BLaER1 treated with 17β-estradiol and CSF1 and Interleukin-3, amounts not matched to agents 10 nM and 100 nM (cell line): ENCODE measurements around the gene ADAD1.

Experiments used
- H3K27ac ChIP-seq, 11 experiments: shearing (Covaris generic); formaldehyde crosslinking; 2 replicates each; pipeline ENCODE4 v1.8.1; 2022
- H3K27me3 ChIP-seq, 11 experiments: shearing (Covaris generic); formaldehyde crosslinking; 2 replicates each; pipeline ENCODE4 v1.8.1; 2022
- H3K36me3 ChIP-seq, 11 experiments: shearing (Covaris generic); formaldehyde crosslinking; 2 replicates each; pipeline ENCODE4 v1.8.1; 2022
- H3K4me1 ChIP-seq, 10 experiments: shearing (Covaris generic); formaldehyde crosslinking; 2 replicates each; pipeline ENCODE4 v1.8.1; 2022
- H3K4me2 ChIP-seq, 11 experiments: shearing (Covaris generic); formaldehyde crosslinking; 2 replicates each; pipeline ENCODE4 v1.8.1; 2022
- H3K4me3 ChIP-seq, 10 experiments: shearing (Covaris generic); formaldehyde crosslinking; 2 replicates each; pipeline ENCODE4 v1.8.1; 2022
- H3K9ac ChIP-seq, 11 experiments: shearing (Covaris generic); formaldehyde crosslinking; 2 replicates each; pipeline ENCODE4 v1.8.1; 2022
- H3K9me3 ChIP-seq, 11 experiments: shearing (Covaris generic); formaldehyde crosslinking; replicated peaks in 1 of 11; 2 replicates each; pipeline ENCODE4 v1.8.1; 2022
- H4K20me1 ChIP-seq, 11 experiments: shearing (Covaris generic); formaldehyde crosslinking; 2 replicates each; pipeline ENCODE4 v1.8.1; 2022
- Cebpa-rat ChIP-seq, 11 experiments: shearing (Covaris generic); IDR thresholded peaks; 2 replicates each; pipeline ENCODE4 v1.8.1; 2022

Gene ADAD1

DNA sequence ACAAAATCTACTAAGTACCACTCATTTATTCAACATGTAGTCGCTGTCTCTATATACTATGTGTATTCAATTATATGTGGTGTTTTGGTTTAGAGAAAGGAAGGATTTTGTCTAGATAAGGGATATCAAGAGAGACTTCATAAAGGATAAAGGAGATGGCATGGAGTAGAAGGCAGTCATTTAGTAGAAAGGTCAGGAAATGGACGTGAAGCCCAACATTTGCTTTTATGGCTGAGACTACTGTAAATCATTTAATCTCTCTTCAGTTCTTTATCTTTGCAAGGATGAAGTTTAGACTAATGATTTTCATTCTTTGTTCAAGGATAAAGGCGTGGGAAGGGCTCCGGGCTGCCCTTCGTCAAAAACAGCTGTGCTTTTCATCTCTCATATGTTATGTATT lies 52.5 kb downstream of the ADAD1 start:
- Histone ChIP-seq H3K27ac (no peak overlapping the region), H3K4me2 (no peak overlapping the region), H3K27me3 (no peaks in the 10 kb centered on the region), H3K36me3 (no peaks in the 10 kb centered on the region), H3K9me3 (no peaks in the 10 kb centered on the region), H3K4me1 (no peaks in the 10 kb centered on the region), H3K9ac (no peak overlapping the region), H4K20me1 (no peaks in the 10 kb centered on the region; a peak in 1 of 22 replicates), H3K4me3 (no peak overlapping the region)
- no peak for TF ChIP-seq Cebpa-rat (IDR thresholded peaks at IDR 0.05)

DNA sequence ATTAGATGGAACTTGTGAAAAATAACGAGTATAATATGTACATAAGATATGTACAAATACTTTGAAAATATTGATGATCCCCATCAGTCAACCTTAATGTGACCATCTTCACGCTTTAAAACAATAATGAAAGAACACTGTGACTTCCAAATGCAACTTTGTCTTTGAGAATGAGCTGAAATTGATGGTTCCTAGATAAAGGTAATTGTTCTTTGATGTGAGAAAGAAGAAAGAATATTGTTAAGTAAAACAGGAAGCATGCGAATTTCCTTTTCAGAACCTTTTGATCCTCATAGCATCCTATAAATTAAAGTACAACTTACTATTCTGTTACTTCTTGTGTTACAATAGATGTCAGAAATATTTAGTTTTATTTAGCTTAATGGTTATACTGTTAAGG lies 55.5 kb downstream of the ADAD1 start:
- H3K36me3 ChIP-seq = no peaks in the 10 kb centered on the region
- no peak overlapping the region for H3K9ac ChIP-seq
- no peaks in the 10 kb centered on the region for H3K4me1 ChIP-seq
- H3K27me3 ChIP-seq = no peaks in the 10 kb centered on the region
- H3K27ac ChIP-seq = no peak overlapping the region
- no peaks in the 10 kb centered on the region for H3K9me3 ChIP-seq
- no peak overlapping the region for H3K4me2 ChIP-seq
- H3K4me3 ChIP-seq = no peak overlapping the region
- H4K20me1 ChIP-seq = no peaks in the 10 kb centered on the region
- no peak for TF ChIP-seq Cebpa-rat (IDR thresholded peaks at IDR 0.05)

DNA sequence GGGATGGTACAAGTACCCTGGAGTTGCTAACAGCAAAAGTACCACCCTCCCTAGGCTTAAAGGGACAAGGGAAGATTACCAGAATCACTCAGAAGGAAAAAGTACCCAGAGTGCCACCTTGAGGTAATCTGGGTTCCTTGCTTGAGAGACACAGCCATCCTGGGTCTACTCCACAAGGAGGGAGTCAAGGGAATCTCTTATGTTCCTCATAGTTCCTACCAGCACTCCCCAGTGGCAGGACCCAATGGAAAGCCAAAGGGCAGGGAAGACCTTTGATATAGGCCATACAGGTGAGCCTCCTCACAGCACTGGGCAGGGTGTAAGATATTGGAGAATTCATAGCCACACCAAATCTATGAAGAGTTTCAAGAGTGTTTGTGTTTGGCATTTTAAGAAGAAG lies 72.0 kb downstream of the ADAD1 start:
- Histone ChIP-seq H3K27me3 (no peaks in the 10 kb centered on the region), H3K9ac (no peak overlapping the region), H3K4me2 (no peak overlapping the region), H3K9me3 (no peaks in the 10 kb centered on the region), H3K4me3 (no peak overlapping the region), H3K36me3 (no peaks in the 10 kb centered on the region), H3K27ac (no peak overlapping the region), H4K20me1 (no peaks in the 10 kb centered on the region), H3K4me1 (peaks cover 0 to 9% (median 6%) of the 10 kb centered on the region in 10 experiments; a peak in 7 of 20 replicates)
- no peak for TF ChIP-seq Cebpa-rat (IDR thresholded peaks at IDR 0.05)

DNA sequence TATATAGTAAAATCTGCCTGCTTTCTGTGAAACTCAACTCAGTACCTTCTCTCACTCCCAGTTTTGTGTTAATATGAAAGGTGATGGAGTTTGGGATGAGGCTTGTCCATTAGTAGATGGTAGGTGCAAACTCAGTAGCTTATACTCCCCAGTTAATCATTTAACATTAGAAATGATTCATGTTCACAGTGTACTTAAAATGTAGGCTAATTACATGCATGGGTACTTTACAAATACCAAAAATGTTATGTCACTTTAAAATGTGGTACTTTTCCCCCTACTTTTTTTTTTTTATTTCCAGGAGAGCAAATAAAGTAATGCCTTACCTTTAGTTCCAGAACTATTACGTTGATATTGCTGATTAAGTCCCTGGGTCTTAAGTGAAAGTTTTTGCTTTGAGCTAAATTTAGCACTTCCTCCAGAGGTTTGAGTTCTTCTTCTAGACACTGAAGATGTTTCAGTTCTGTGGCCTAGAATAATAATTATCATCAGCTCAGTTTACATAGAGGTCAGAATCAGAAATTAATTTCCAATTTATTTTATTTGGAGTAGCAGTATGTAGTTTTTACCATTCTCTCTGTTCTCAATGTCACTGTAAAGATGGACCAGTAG lies 74.7 kb downstream of the ADAD1 start:
- Histone ChIP-seq H3K36me3 (no peaks in the 10 kb centered on the region), H3K9me3 (no peaks in the 10 kb centered on the region), H3K4me2 (peak overlapping the region in 3 of 11 experiments; percentile 3 to 29 (median 13); a peak in 5 of 22 replicates), H3K27me3 (no peaks in the 10 kb centered on the region), H3K27ac (no peak overlapping the region), H3K4me3 (no peak overlapping the region), H3K9ac (no peak overlapping the region), H4K20me1 (no peaks in the 10 kb centered on the region), H3K4me1 (peaks cover 0 to 12% (median 6%) of the 10 kb centered on the region in 10 experiments; a peak in 8 of 20 replicates)
- TF ChIP-seq Cebpa-rat (IDR thresholded peaks at IDR 0.05) = no peak

DNA sequence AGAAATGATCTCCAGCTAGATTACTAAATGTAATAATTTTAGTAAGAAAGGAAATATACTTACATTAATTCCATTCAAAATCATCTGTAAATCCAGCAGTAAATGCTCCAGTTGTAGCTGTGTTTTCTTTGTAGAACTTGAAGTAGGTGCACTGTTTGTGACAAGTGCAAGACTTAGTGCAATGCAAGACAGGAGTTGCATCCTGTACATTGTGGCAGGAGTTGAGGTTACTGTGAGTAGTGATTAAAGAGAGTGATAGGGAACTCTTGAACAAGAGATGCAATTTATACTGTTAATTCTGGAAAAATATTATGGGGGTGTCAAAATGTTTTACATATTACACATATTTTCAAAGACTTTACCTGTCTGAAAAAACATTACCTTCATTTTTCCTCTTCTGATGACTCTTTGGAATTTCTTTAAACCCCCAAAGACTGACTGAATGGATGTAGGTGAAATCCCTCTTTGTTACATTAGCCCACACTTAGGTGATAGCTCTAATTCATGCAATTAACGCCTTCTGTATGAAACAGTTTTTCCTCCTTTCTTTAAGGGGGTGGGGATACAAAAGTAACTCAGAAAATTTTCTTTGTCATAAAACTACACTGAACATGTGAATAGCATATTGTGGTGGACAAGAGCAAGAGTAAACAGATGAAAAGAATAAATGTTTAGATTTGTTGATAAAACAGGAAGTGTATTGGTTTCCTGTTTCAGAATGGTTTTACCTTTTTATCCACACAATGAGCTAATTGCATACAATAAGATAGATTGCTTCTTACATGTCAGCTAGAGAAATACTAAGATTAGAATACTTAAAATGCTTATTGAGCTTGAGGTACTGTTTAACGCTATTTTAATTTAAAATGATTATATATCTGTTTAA lies 77.7 kb downstream of the ADAD1 start, which contains the start of gene IL2:
TSS of gene IL2 (minus strand) at position 495 of the 886 bp plus-strand sequence. CDS start at position 210, 285 bp downstream.
- no peak within 1 kb of the TSS for H3K27ac ChIP-seq
- no peak within 1 kb of the TSS for H3K4me2 ChIP-seq
- H3K9ac ChIP-seq = no peak within 1 kb of the TSS
- H3K4me3 ChIP-seq = no peak within 1 kb of the TSS
- no peaks in the 10 kb centered on the region for H3K36me3 ChIP-seq
- no peak for TF ChIP-seq Cebpa-rat (IDR thresholded peaks at IDR 0.05)
- peaks cover 0 to 13% (median 6%) of the 10 kb centered on the region in 10 experiments; a peak in 9 of 20 replicates for H3K4me1 ChIP-seq
- no peaks in the 10 kb centered on the region for H3K9me3 ChIP-seq
- no peaks in the 10 kb centered on the region for H4K20me1 ChIP-seq
- H3K27me3 ChIP-seq = no peaks in the 10 kb centered on the region

DNA sequence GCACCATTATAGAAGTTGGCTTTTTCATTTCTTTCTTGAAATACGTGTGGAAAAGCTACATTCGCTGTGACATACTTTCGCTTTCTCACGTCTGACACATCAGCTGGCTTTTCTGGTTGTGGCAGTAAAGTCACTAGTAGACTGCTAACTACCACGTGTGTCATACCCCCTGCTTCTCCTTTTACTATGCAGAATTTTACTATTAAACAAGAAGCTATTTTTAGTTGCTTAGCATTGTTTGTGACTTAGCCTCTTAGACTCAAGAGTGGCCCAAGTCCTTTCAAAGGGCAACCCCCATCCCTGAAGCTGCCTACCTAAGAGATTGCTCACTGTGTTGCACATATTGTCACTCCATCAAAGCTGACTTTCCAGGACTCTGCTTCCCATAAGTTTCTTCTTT lies 79.8 kb downstream of the ADAD1 start:
- no peak overlapping the region for H3K4me3 ChIP-seq
- no peaks in the 10 kb centered on the region for H3K27me3 ChIP-seq
- no peak overlapping the region for H3K9ac ChIP-seq
- H3K4me1 ChIP-seq = peaks cover 0 to 9% (median 4%) of the 10 kb centered on the region in 10 experiments; a peak in 9 of 20 replicates
- peak overlapping the region in 2 of 11 experiments; percentile 8 to 13; a peak in 1 of 22 replicates for H3K4me2 ChIP-seq
- no peak overlapping the region for H3K27ac ChIP-seq
- TF ChIP-seq Cebpa-rat (IDR thresholded peaks at IDR 0.05) = no peak
- H3K9me3 ChIP-seq = no peaks in the 10 kb centered on the region
- H4K20me1 ChIP-seq = no peaks in the 10 kb centered on the region
- no peaks in the 10 kb centered on the region for H3K36me3 ChIP-seq

DNA sequence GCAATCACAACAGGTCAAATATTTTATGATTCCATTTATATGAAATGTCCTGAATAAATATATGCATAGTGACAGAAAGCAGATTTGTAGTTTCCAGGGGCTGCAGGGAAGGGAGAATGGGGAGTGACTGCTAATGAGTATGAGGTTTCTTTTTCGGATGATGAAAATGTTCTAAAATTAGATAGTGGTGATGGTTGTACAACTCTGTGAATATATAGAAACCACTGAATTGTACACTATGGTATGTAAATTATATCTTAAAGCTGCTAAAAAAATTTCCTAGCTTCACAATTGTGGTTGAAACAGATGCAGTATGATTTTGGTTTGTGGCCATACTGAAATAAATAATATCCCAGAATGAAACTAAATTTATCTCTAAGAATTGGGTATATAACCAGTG lies 90.6 kb downstream of the ADAD1 start:
- H3K36me3 ChIP-seq = no peaks in the 10 kb centered on the region
- H3K4me3 ChIP-seq = no peak overlapping the region
- H3K9ac ChIP-seq = no peak overlapping the region
- no peak for TF ChIP-seq Cebpa-rat (IDR thresholded peaks at IDR 0.05)
- no peak overlapping the region for H3K4me2 ChIP-seq
- no peaks in the 10 kb centered on the region for H3K4me1 ChIP-seq
- peaks cover 4 to 15% (median 9%) of the 10 kb centered on the region in 11 experiments; a peak in 12 of 22 replicates for H3K9me3 ChIP-seq
- H3K27ac ChIP-seq = no peak overlapping the region
- no peaks in the 10 kb centered on the region for H4K20me1 ChIP-seq
- no peaks in the 10 kb centered on the region for H3K27me3 ChIP-seq

DNA sequence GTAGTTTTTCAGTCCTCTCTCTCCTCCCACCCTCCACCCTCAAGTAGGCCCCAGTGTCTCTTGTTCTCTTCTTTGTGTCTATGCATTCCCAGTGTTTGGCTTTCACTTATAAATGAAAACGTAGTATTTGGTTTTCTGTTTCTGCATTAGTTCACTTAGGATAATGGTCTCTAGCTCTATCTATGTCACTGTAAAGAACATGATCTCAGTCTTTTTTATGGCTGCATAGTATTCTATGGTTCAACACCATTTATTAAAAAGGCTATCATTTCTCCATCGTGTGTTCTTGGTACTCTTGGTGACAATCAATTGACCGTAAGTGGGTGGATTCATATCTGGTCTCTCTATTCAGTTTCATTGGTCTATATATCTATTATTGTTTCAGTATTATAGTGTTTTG lies 96.4 kb downstream of the ADAD1 start:
- Histone ChIP-seq H3K4me1 (no peaks in the 10 kb centered on the region), H3K27ac (no peak overlapping the region), H3K36me3 (no peaks in the 10 kb centered on the region), H3K4me3 (no peak overlapping the region), H3K4me2 (no peak overlapping the region), H3K9me3 (peaks cover 0 to 6% (median 0%) of the 10 kb centered on the region in 11 experiments; a peak in 1 of 22 replicates), H4K20me1 (no peaks in the 10 kb centered on the region), H3K27me3 (no peaks in the 10 kb centered on the region), H3K9ac (no peak overlapping the region)
- no peak for TF ChIP-seq Cebpa-rat (IDR thresholded peaks at IDR 0.05)

DNA sequence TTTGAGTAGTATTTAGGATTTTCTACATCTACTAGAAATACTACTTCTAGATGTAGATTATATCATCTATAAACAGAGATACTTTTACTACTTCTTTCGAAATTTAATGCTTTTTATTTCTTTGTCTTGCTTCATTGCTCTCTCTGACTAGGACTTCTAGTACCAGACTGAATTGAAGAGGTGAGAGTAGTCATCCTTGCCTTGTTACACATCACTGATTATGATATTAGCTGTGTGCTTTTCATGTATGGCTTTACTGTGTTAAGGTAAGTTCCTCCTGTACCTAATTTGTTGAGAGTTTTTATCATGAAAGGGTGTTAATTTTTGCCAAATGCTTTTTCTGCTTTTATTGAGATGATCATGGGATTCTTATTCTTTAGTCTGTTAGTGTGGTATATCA lies 97.3 kb downstream of the ADAD1 start:
- peaks cover 0 to 6% (median 0%) of the 10 kb centered on the region in 11 experiments; a peak in 1 of 22 replicates for H3K9me3 ChIP-seq
- H3K36me3 ChIP-seq = no peaks in the 10 kb centered on the region
- TF ChIP-seq Cebpa-rat (IDR thresholded peaks at IDR 0.05) = no peak
- no peak overlapping the region for H3K4me3 ChIP-seq
- H3K4me2 ChIP-seq = no peak overlapping the region
- H3K27ac ChIP-seq = no peak overlapping the region
- H3K27me3 ChIP-seq = no peaks in the 10 kb centered on the region
- H3K9ac ChIP-seq = no peak overlapping the region
- H3K4me1 ChIP-seq = no peaks in the 10 kb centered on the region
- H4K20me1 ChIP-seq = no peaks in the 10 kb centered on the region
